ENCODE measurements around the gene CDCA7L.

- TF ChIP-seq POLR2A (IDR thresholded peaks at IDR 0.05; ENCODE audit: low read depth, low read length) (no peak), SPI1 (IDR thresholded peaks at IDR 0.05; ENCODE audit: low read depth, low read length) (no peak)
Measured at GRCh38 chr7:21887353-21887752, 58.3 kb downstream of the CDCA7L start.
